ENCODE results near the gene MPZL2.

Gene MPZL2

DNA sequence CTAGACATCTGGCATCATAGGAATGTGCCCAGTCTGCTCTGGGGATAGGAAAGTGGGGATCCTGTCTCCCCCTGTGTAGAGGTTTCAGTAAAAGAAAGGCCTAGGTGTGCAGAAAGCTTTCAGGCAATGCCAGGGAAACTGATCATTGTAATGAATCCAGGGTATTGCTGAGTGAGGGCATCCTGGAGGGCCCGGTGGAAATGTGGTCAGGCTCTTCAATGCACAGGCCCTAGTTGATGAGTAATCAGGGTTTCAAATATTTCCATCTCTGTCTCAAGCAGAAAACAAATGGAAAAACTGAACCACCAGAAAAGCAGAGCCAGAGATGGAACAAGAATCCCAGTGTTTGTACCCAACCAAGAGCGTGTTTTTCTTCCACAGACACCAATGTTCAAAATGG lies 42.5 kb upstream of the MPZL2 start:
- no peak overlapping the region for H3K27ac ChIP-seq
- TF ChIP-seq, protein P1, sequence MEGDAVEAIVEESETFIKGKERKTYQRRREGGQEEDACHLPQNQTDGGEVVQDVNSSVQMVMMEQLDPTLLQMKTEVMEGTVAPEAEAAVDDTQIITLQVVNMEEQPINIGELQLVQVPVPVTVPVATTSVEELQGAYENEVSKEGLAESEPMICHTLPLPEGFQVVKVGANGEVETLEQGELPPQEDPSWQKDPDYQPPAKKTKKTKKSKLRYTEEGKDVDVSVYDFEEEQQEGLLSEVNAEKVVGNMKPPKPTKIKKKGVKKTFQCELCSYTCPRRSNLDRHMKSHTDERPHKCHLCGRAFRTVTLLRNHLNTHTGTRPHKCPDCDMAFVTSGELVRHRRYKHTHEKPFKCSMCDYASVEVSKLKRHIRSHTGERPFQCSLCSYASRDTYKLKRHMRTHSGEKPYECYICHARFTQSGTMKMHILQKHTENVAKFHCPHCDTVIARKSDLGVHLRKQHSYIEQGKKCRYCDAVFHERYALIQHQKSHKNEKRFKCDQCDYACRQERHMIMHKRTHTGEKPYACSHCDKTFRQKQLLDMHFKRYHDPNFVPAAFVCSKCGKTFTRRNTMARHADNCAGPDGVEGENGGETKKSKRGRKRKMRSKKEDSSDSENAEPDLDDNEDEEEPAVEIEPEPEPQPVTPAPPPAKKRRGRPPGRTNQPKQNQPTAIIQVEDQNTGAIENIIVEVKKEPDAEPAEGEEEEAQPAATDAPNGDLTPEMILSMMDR (conservative IDR thresholded peaks at IDR 0.05): no peak

DNA sequence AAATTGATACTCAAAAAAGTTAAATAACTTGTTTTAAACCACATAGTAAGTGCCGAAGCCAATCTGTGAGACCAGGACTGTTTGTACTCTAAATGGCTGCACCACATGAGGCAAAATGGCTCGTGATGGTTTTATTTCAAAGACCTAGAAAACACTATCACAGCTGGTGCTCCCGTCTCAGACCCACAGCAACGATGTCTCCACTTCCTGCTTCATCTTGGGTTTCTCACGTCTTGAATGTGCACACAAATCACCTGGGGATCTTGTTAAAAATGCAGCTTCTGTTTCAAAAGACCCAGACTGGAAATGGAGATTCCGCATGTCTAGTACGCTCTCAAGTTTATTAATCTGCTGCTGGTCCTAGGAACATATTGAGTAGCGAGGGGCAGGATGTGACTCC lies 41.6 kb upstream of the MPZL2 start:
- TF ChIP-seq, protein P1 (conservative IDR thresholded peaks at IDR 0.05): no peak
- no peak overlapping the region for H3K27ac ChIP-seq

DNA sequence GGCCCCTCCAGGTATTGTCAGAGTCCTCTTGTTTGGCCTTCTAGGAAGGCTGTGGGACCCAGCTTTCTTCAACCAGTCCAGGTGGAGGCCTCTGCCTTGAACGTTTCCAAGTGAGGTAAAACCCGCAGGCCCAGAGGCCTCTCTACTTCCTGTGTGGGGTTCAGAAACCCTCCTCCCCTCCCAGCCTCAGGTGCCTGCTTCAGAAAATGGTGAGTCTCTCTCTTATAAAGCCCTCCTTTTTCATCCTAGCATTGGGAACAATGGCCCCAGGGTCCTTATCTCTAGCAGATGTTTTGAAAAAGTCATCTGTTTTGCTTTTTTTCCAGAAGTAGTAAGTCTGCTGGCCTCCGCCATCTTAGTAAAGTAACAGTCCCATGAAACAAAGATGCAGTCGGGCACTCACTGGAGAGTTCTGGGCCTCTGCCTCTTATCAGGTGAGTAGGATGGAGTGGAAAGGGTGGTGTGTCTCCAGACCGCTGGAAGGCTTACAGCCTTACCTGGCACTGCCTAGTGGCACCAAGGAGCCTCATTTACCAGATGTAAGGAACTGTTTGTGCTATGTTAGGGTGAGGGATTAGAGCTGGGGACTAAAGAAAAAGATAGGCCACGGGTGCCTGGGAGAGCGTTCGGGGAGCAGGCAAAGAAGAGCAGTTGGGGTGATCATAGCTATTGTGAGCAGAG lies 40.6 kb upstream of the MPZL2 start, which contains the start of gene CD3E:
CD3E (plus strand) TSS at position 163 of the 681 bp plus-strand sequence; CDS start at position 386, 223 bp downstream.
- no peak within 1 kb of the TSS for H3K27ac ChIP-seq
- TF ChIP-seq, protein P1 (conservative IDR thresholded peaks at IDR 0.05): no peak

DNA sequence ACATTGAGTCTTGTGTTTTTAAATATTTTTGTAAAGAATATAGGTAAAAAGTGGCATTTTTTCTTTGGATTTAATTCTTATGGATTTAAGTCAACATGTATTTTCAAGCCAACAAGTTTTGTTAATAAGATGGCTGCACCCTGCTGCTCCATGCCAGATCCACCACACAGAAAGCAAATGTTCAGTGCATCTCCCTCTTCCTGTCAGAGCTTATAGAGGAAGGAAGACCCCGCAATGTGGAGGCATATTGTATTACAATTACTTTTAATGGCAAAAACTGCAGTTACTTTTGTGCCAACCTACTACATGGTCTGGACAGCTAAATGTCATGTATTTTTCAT lies 40.1 kb upstream of the MPZL2 start:
- H3K27ac ChIP-seq: no peak overlapping the region
- TF ChIP-seq, protein P1 (conservative IDR thresholded peaks at IDR 0.05): no peak

DNA sequence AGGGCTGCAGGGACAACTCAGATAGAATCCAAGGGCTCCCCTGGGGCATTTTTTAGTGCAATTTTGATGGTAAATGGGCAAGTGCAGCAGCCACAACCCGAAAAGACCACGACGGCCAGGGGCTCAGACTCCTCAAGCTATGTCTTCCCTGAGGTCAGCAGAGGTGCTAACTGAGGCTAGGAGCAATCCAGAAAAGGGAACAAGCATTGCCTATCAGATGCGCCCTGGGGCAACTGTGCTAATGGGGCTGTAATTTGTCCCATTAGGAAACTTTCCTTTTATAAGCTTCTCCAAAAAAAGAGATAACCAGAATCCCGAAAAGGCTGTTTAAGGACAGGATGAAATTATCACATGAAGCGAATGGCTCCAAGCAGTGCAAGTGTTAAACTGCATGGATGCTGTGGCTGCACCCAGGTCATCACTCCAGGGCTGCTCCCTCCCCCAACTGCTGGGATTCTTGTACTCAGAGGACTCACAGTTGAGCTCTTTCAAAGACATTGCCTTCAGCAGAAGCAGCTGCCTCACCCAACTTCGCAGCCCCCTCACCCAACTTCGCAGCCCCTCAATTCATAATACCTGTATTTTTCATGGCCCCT lies 37.6 kb upstream of the MPZL2 start:
- TF ChIP-seq, protein P1 (conservative IDR thresholded peaks at IDR 0.05): no peak

DNA sequence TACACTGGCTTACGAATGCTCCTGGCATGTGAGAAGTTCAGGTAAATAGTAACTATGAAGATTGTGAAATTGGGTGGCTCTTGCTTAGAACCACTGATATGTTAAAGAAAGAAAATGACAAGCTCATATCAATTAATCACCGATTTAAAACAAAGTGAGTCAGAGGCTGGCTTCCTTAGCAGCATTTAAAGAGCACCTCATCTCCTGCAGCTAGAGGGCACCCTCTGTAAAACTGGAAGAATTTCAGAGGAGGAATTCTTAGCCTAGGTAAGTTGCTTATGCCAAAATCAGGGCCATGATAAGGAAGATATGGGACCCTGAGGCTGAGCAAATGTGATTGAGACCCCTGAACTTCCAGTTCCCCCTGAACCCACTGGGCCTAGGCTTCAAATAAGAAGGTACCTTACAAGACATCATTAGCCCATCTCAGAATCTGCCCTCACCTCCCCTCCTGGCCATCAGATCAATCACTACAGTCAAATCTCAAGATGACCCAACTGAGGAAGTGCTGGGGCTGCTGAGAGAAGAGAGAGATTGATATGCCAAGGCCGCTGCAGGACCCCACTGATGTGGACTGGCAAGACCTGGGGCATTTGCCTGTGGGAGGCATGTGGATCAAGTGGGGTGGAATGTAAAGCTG lies 31.8 kb upstream of the MPZL2 start:
- no peak overlapping the region for H3K27ac ChIP-seq
- TF ChIP-seq, protein P1 (conservative IDR thresholded peaks at IDR 0.05): peak; percentile 89

More for the DNA sequence above, 37.6 kb upstream of the MPZL2 start:
- H3K27ac ChIP-seq: no peak overlapping the region

DNA sequence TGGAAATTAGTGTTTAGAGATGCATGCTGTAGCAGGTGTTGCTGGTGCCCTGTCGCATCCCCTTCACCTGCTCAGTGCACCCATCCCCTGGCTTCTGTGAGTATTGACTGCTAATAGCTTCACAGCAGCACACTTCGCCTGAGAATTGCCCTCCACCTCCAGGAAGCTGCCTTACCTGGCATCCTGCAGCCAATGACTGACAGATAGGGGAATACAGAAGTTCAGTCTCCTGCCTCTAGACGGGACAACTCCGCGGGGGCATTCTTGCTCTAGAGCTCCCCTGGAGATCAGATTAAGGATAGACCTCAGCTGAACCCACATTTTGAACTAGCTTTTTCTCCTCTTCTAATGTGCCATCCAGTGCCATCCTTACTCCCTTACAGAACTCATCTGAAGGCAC lies 31.1 kb upstream of the MPZL2 start:
- TF ChIP-seq, protein P1 (conservative IDR thresholded peaks at IDR 0.05): no peak
- H3K27ac ChIP-seq: no peak overlapping the region

All from VCaP (cell line).